T1000 (cell line): ENCODE measurements around the gene TAS2R7.
"Not testable (repeated sequence)": the region's sequence is repeated elsewhere in the genome, so short reads cannot be mapped to it uniquely, and the experiment has no call there.

ENCODE experiments used
- DNase-seq: peaks from one replicate; lab custom pipeline; 2025; ENCODE audit warnings: mixed read lengths; lab: John Stamatoyannopoulos, UW

The TAS2R7 gene, protein sequence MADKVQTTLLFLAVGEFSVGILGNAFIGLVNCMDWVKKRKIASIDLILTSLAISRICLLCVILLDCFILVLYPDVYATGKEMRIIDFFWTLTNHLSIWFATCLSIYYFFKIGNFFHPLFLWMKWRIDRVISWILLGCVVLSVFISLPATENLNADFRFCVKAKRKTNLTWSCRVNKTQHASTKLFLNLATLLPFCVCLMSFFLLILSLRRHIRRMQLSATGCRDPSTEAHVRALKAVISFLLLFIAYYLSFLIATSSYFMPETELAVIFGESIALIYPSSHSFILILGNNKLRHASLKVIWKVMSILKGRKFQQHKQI

GRCh38 chr12:10802587-10802986 is at the start of gene TAS2R7:
TAS2R7 (minus strand) TSS chr12:10802627; CDS start chr12:10802570, 57 bp downstream.
- no peak for DNase-seq

- no peak for DNase-seq
These were observed 48.9 kb upstream of the TAS2R7 start for GRCh38 chr12:10851243-10851858.

GRCh38 chr12:10849425-10849878 is 47.0 kb upstream of the TAS2R7 start, which contains the start of gene PRR4:
PRR4 (minus strand) TSS chr12:10849475; CDS start chr12:10849437, 38 bp downstream.
- DNase-seq = no peak

GRCh38 chr12:10847744-10848143 is 45.3 kb upstream of the TAS2R7 start:
- no peak for DNase-seq

GRCh38 chr12:10842862-10843261 is 40.4 kb upstream of the TAS2R7 start:
- no peak for DNase-seq

- no peak for DNase-seq
These were observed 36.0 kb upstream of the TAS2R7 start for GRCh38 chr12:10838461-10838860.

DNA sequence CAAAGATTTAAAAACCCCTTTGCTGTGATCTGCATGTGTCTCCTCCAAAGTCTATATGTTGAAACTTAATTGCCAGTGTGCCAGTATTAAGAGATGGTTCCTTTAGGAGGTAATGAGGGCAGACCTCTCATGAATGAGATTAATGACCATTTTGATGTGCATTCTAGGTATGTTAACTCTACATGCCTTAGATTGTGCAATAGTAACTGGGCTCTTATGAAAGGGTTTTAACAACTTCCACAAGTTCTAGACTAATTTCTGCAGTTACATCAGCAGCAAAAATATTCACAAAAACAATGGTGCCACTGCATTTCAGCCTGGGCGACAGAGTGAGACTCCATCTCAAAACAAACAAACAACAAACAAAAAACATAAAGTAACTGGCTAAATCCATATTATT is 27.6 kb upstream of the TAS2R7 start:
- DNase-seq = no peak

DNA sequence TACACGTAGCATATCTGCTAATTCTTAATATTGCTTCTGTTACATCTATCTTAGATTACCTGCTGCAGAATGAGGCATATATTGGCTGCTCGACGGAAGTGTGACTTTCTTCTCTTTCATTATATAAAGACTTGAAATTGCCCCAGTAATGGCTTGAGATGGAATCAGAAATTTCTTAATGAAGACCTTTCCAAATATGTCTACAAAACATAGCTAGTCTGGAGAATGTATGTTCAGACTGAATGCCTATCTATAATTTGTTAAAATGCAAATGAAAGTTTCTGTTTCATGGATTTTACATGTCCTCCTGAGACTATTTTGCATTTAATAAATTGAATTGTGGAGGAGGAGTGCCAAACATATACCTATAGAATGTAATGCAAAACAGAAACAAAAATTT is 23.8 kb upstream of the TAS2R7 start, which contains the start of gene TAS2R10:
Gene TAS2R10 (minus strand): TSS at position 101 of the 400 bp plus-strand sequence. CDS start 89 bp downstream, at position 12.
- no peak for DNase-seq

- DNase-seq = no peak
These were observed 22.5 kb upstream of the TAS2R7 start for GRCh38 chr12:10824957-10825356.

- DNase-seq = no peak
These were observed 9.6 kb upstream of the TAS2R7 start for GRCh38 chr12:10811883-10812536.

DNA sequence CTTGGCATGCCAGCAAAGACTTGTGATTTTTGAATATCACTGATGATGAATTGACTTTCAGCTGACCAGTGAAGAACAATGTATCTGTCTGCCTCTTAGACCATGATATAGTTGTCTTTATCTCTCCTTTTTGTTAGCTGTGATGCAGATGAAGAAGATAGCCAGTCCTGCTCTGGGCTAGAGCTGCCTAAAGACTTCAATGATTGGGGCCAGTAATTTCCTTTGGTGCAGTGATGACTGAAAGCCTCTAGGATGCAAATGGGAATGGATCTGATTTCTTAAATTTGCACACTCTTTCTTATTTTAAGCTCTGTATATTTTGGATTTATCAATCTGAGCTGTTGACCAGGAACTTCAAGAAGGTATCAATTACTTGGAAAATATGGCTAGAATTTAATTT is 7.6 kb upstream of the TAS2R7 start, which contains the start of gene TAS2R9:
Gene TAS2R9 (minus strand): TSS at position 101 of the 400 bp plus-strand sequence. CDS start 93 bp downstream, at position 8.
- no peak for DNase-seq

GRCh38 chr12:10807186-10807585 is 4.8 kb upstream of the TAS2R7 start, which contains the start of gene TAS2R8:
TAS2R8 (minus strand) TSS chr12:10807286; CDS start chr12:10806980, 306 bp downstream.
- no peak for DNase-seq

- DNase-seq = no peak
These were observed 686 bp downstream of the TAS2R7 start for GRCh38 chr12:10801741-10802140.

GRCh38 chr12:10794222-10794621 is 8.2 kb downstream of the TAS2R7 start:
- DNase-seq = no peak

DNA sequence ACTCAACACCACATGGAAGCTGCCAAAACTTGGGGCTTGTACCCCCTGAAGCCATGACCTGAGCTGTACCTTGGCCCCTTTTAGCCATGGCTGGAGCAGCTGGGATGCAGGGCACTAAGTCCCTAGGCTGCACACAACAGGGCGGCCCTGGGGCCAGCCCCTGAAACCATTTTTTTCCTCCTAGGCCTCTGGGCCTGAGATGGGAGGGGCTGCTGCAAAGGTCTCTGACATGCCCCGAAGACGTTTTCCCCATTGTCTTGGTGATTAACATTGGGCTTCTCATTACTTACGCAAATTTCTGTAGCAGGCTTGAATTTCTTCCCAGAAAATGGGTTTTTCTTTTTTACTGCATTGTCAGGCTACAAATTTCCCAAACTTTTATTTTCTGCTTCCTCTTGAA is 10.7 kb downstream of the TAS2R7 start:
- not testable (repeated sequence) for DNase-seq

GRCh38 chr12:10783252-10783651 is 19.2 kb downstream of the TAS2R7 start:
- no peak for DNase-seq

GRCh38 chr12:10779103-10779502 is 23.3 kb downstream of the TAS2R7 start:
- DNase-seq = no peak

DNA sequence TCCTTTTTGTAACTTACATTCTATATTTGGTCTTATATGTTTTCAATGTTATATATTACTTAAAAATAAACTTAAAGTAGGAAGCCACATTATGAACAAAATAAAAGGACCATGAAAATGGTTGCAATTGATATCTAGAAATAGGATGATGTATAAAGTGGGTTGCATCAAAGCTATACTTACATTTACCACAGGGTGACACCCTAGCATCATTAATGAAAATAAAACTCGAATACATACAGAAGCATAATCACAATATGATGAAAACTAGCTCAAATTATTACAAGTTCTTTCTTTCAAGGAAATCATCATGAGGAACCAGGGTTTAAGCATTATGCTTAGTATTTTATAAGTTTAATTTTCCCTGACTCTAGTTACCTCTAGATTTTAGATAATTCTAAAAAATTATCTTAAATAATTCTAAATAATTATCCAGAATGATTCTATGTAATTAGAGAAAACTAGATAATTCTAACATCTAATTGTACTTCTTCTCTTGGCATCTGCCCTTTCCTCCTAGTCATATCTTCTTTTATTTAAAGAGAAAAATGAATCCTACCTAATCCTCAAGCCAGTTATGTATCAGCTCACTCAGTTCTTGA is 31.2 kb downstream of the TAS2R7 start:
- DNase-seq = no peak

DNA sequence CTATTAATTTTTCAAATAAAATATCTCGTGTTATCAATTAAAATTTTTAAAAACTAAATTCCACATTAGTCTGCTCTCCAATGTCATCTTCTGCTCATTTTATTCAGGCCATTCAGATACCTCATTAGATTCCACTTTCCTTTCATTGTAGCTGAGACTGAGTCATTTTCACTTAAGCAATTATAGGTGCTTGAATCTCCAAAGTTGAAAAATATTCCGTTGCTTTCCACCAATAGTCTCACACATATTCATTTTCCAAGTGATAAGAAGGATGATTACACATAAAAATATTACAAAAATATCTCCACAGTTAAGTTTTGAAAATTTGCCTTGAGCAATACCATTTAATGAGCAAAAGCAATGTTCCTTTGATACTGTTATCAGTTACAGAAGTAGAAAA is 42.8 kb downstream of the TAS2R7 start:
- no peak for DNase-seq

DNA sequence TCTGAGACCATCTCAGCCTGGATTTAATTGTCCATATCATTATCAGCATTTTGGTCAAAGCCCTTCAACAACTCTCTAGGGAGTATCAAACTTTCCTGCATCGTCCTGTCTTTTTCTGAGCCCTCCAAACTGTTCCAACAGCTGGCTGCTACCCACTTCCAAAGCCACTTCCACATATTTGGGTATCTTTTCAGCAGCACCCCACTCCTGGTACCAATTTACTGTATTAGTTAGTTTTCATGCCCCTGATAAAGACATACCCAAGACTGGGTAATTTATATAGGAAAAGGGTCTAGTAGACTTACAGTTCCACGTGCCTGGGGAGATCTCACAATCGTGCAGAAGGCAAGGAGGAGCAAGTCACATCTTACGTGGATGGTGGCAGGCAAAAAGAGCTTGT is 46.2 kb downstream of the TAS2R7 start:
- no peak for DNase-seq

GRCh38 chr12:10753059-10753458 is 49.4 kb downstream of the TAS2R7 start:
- DNase-seq = no peak
